ENCODE data around the gene CALU. TPM values are rescaled to one million over a fixed set of nuclear protein-coding genes. Genes with fewer than 3 reads are reported as not detected.

Gene CALU
- total and polyA plus RNA-seq, 10 of the 15 experiments (the other 5 are each of a cell fraction or from before 2014, with no cell fraction given), result 31.2 to 75.6 (median 42.1) TPM

- TF ChIP-seq ZBTB4 (CRISPR knock-in tag; IDR thresholded peaks at IDR 0.05) (no peak), CHD1 (IDR thresholded peaks at IDR 0.05; ENCODE audit: low read depth, low read length) (no peak), SPI1 (IDR thresholded peaks at IDR 0.05; ENCODE audit: borderline replicate concordance, insufficient read depth, low read depth, low read length) (no peak), NR2C1 (IDR thresholded peaks at IDR 0.05) (no peak), ZNF622 (IDR thresholded peaks at IDR 0.05) (no peak), ZBED1 (IDR thresholded peaks at IDR 0.05; ENCODE audit: borderline replicate concordance) (no peak), SKIL (IDR thresholded peaks at IDR 0.05; ENCODE audit: low read depth, poor library complexity, severe bottlenecking) (no peak), TAF1 (IDR thresholded peaks at IDR 0.05; ENCODE audit: borderline replicate concordance, low read depth, low read length) (no peak), ZNF687 (IDR thresholded peaks at IDR 0.05) (no peak), MYB (IDR thresholded peaks at IDR 0.05; ENCODE audit: borderline replicate concordance, low read depth, low read length) (no peak), NFIC (IDR thresholded peaks at IDR 0.05; ENCODE audit: low read depth, low read length) (no peak), CUX1 (IDR thresholded peaks at IDR 0.05; ENCODE audit: insufficient replicate concordance, low read depth, low read length) (no peak)
Observed at GRCh38 chr7:128778946-128779345, 39.8 kb downstream of the CALU start (continued).
